ENCODE results near the gene ZNF385D.
A peak's percentile ranks its signal among the peaks of the same experiment; 100 is the strongest.

The ZNF385D gene

DNA sequence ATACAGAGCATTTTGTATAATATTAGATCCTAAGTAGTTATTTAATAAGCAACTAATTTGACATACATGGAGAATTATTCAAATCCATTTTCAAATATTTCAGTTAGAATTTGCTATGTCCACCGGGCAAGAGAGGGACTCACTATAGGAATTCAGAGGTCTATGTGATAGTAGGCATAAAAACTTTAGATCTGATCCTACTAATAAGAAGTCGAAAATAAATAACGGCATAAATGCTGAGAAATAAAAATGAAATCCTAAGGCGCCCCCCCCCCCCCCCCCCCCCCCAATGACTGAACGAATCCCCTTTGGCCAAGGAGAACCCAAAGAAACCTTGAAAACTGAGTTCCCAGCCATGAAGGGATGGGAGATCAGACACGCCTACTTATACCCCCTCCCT is 80.6 kb downstream of the ZNF385D start:
- DNase-seq (ENCODE audit: low read depth): no peak

- no peak for DNase-seq (ENCODE audit: low read depth)
Measured at GRCh38 chr3:21668012-21668411, 83.0 kb downstream of the ZNF385D start.

GRCh38 chr3:21665444-21666100 is 85.4 kb downstream of the ZNF385D start:
- no peak for DNase-seq (ENCODE audit: low read depth)

DNA sequence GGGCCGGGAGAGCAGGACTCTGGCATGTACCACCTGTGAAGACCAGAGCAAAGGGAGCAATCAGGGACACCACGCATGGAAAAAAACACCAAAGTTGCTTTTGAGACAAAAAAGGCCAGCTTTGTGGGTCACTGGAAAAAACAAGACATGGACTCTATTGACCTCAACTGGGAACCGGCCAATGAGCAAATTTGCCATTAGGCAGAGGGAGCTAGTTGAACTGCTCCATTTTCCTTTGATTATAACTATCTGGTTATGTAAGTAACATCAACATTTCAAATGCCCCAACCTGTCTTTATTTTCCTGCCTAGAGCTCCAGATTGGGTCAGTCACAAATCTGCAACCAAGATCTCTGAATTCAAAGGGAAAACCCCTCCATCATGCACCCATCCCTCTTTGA is 86.0 kb downstream of the ZNF385D start:
- no peak for DNase-seq (ENCODE audit: low read depth)

DNA sequence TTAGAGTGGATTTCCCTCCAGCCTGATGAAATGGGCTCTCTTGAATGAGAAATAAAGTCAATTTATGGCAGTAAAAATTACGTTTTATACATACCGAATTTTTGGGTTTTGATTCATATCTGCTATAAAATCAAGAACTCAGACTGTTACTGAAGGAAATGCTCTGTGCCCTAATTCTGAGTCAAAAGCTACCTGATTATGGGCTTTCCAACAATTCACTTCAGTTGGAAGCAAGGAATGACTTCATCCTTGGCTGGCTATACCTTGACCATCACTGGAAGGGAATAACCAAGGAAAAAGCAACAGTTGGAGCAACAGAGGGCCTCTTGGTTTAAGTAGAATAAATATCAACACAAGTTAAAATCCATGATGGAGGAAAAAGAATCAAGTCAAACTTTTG is 88.6 kb downstream of the ZNF385D start:
- DNase-seq (ENCODE audit: low read depth): no peak

DNA sequence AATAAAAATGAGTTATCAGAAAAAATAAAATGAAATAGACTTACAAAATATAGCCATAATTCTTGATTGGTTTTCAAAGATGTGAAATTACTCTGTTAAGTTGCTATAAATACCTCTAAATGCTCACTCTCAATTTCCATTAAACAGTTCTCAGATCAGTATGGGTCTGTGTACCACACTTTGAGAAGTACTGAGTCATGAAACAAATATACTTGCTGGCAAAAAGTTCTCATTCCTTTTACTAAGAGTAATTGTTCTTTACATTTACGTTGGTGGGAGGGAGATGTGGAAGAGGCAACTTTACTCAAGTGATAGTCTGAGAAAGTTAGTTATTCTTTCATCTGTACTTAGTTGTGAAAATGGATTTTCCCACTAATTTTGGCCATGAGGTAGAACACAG is 96.3 kb downstream of the ZNF385D start:
- peak; percentile 27 for DNase-seq (ENCODE audit: low read depth)

- DNase-seq (ENCODE audit: low read depth): no peak
Measured at GRCh38 chr3:21654241-21654640, 96.8 kb downstream of the ZNF385D start.

DNA sequence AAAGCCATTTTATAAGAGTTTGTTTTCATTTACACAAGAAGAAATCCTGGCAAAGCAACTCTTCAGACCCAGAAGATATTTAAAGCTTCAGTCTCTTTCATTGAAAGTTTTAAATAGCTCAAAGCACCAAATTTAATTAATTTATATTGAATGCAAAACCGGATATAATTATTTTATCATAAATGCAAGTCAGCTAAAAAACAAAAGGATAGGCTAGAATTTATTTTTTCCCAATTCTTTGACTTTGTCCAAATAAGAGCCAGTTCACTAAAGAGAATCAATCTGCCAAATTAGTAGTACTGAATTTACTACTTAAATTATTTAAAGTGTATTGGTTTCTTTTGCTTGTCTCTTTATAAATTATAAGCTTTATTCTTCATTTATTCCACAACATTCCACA is 101.5 kb downstream of the ZNF385D start:
- DNase-seq (ENCODE audit: low read depth): no peak

DNA sequence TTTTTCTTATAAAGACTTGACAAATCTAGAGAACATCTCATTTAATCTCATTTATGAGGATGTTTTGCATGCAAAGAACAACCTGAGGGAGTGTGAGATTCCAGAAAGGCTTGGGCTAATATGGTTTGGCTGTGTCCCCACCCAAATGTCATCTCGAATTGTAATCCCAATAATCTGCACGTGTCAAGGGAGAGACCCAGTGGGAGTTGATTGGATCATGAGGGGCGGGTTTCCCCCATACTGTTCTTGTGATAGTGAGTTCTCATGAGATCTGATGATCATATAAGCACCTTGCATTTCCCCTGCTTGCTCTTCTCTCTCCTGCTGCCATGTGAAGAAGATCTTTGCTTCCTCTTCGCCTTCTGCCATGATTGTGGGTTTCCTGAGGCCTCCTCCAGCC is 103.0 kb downstream of the ZNF385D start:
- no peak for DNase-seq (ENCODE audit: low read depth)

- peak; percentile 69 for DNase-seq (ENCODE audit: low read depth)
Measured at GRCh38 chr3:21645121-21645897, 105.7 kb downstream of the ZNF385D start.

DNA sequence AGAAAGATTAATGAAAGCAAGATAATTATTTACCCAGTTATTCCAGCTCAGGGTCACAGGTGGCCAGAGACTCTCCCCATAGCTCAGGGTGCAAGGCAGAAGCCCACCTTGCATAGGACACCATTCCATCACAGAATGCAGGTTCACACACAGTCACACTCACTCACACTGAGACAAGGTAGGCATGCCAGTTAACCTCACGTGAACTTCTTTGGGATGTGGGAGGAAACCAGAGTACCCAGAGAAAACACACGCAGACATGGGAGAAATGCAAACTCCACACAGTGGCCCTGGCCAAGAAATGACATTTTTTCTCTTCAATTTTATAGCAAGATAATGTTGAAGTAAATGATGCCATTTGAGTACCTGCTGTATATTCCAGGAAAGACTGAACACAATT is 106.7 kb downstream of the ZNF385D start:
- no peak for DNase-seq (ENCODE audit: low read depth)

DNA sequence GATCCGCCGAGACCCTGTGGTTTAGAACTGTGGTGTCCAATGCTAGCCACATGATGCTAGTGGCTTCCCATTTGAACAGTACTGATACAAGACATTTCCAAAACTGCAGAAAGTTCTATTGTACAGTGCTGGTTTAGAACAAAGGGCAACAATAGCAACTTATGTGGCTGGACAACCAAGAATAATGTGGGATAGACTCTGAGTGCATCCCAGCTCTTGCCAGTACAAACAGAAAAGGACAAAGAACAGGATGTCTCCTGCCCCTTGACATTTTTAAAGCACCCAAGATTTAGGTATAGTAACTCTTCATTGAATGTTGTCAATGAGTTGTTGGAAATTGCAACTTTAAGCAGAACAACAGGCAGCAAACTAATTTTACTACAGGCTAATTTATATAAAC is 107.3 kb downstream of the ZNF385D start:
- DNase-seq (ENCODE audit: low read depth): no peak

- no peak for DNase-seq (ENCODE audit: low read depth)
Measured at GRCh38 chr3:21642433-21642832, 108.6 kb downstream of the ZNF385D start.

- DNase-seq (ENCODE audit: low read depth): no peak
Measured at GRCh38 chr3:21641959-21642358, 109.1 kb downstream of the ZNF385D start.

DNA sequence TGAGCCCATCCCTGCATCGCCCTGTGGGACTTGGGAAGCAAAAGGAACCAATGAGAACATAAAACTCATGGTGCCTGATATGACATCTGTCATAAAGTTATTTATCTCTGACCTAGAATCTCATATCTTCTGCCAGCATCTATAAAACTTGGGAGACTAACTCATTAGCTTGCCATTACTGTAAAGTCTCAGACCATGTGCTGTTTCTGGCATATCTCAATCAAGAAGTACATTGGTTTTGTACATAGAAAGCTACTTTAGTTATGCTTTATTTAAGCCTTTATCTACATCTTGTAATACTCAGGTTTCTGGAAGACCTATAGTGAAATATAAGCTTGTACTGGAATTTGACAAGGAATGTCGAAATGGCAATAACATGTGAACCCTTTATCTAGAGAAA is 112.5 kb downstream of the ZNF385D start:
- DNase-seq (ENCODE audit: low read depth): no peak

DNA sequence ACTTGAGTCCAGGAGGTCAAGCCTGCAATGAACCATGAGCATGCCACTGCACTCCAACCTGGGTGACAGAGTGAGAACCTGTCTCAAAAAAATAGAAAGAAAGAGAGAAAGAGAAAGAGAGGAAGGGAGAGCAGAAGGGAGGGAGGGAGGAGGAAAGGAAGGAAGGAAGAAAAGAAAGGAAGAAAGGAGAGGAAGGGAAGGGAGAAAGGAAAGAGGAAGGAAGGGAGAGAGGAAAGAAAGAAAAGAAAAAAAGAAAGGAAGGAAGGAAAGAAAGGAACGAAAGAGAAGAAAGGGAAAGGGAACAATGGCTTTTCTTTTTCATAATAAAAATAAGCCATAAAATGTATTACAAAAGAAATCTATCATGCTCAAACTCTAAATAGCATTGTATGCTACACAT is 116.9 kb downstream of the ZNF385D start:
- no peak for DNase-seq (ENCODE audit: low read depth)

GRCh38 chr3:21624524-21624923 is 126.5 kb downstream of the ZNF385D start:
- DNase-seq (ENCODE audit: low read depth): no peak

GRCh38 chr3:21621181-21621651 is 129.8 kb downstream of the ZNF385D start:
- DNase-seq (ENCODE audit: low read depth): peak; percentile 31

GRCh38 chr3:21620511-21621155 is 130.4 kb downstream of the ZNF385D start:
- DNase-seq (ENCODE audit: low read depth): no peak

DNA sequence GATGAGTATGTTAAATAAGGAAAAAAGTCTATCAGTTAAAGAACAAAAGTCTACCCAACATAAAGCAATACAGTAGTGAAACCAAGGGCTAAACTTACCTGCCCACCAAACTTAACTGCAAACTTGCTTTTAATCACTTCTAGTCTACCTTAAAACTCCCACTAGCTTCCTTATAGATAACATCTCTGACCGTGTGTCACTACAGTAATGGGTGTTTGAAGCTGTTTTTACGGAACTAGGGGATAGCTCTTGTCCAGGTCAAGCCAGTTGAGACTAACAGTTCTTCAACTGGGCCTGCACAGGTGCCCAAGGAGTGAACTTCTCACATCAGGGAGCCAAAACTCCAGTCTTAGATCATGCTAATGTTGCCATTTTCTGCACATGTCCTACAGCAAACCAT is 132.3 kb downstream of the ZNF385D start:
- DNase-seq (ENCODE audit: low read depth): no peak

DNA sequence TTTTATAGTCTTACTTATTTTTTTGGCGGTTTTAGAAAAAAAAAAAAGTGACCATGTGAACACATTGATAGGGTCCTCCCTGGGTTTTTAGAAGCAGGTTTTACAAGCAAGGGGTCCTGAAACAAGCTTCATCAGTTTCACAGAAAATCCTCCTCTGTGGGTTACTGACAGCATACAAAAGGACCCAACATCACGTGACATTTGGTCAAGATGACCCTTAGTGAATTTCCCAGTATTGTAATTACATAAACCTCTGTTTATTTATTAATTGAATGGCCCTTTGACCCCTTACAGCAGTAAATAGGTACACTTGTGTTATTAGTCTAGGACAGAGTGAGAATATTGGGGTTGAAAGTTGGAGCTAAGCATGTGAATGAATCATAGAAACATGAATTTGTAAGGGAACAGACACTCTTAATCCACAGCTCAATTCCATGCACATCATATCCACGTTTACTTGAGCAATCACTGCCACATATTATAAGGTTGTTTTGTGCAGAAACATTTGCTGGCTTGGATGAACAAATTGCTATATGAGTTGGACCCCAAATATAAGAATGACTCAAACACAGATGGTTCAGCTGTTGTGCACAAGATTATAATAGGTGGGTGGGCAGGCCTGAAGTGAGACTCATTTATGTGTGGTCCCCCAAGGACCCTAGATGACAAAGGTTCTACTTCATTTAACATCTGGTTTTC is 137.5 kb downstream of the ZNF385D start:
- no peak for DNase-seq (ENCODE audit: low read depth)

DNA sequence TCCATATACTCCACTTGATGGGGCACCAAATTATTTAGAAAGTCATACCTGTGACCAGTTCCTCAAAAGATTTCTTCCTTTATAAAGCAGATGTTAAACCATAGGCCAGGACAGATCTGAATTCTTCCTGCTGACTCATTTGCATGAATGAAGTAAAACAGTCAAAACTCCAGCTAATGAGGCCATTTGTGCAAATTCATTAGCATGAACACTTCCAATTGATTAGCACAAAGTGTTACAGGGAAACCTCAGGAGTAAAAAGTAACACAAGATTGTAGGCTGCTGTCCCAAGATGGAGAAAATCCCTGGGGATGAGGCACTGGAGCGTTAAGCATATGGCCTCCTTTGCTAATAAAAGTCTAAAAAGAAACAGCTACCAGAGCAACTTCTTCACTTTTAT is 149.8 kb downstream of the ZNF385D start:
- no peak for DNase-seq (ENCODE audit: low read depth)

GRCh38 chr3:21599890-21600289 is 151.1 kb downstream of the ZNF385D start:
- no peak for DNase-seq (ENCODE audit: low read depth)
